NCI-H2029 (cell line): ENCODE data around the gene PHKA1.
"Not testable (repeated sequence)": the region's sequence is repeated elsewhere in the genome, so short reads cannot be mapped to it uniquely, and the experiment has no call there.

Experiments used
- DNase-seq: peaks from one replicate; lab custom pipeline; 2025; lab: John Stamatoyannopoulos, UW

The PHKA1 gene

DNA sequence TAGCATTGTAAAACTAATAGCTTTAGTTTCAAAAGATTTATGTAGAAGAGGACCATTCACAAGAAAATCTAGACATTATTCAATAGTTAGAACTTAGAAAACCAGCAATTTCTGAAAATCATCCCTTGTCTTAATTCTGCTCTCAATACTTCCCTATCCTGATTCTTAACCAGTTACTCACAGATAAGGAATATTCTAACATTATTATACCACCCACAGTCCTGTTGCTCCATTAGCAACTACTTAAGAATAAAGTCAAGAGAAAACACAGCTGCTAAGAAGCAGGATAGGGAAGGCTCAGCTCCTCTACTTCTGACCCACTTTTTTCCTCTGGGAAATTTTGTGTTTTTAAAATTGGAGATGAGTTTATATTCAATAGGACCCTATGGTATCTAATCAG is 47.7 kb downstream of the PHKA1 start:
- no peak for DNase-seq

DNA sequence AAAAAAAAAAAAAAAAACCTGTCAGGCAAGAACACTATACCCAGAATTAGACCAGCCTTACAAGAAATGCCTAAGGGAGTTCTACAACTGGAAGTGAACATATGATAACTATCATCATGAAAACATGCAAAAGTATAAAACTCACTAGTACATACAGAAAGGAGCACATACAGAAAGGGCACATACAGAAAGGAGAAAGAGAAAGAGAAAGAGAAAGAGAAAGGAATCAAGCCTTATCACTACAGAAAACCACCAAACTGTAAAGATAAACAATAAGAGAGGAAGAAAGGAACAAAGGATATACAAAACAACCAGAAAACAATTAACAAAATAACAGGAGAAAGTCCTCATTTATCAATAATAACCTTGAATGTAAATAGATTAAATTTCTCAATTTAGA is 50.4 kb downstream of the PHKA1 start:
- no peak for DNase-seq

DNA sequence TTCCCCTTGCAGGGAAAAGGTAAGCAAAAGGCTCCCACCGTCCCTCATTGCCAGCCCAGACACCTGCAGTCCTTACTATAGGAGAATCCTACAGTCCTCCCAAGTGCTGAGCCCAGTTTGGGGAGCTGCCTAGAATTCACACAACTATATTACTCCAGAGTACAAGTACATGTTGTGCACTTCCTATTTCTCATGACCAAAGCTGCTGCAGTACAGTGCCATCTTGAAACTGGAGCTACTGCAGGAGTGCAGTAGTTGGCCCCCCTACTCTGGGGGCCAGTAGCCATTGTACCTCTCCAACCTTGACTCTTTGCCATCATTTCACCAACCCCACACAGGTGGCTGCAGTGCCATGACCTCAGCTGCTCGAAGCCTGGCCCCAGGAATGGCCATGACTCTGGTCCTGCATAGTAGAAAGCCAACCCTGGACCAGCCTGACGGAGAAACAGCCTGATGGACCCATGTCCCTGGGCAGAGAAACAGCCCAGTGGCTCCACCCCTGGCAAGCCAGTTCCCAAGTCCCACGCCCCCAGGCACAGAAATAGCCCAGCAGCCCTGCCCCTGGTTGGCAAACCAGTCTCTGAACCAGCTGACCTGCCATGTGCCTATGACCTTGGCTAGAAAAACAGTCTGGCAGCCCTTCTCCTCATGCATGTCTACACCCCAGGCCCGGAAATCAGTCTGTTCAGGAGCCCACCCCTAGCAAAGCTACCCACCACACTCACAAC is 51.9 kb downstream of the PHKA1 start:
- no peak for DNase-seq

DNA sequence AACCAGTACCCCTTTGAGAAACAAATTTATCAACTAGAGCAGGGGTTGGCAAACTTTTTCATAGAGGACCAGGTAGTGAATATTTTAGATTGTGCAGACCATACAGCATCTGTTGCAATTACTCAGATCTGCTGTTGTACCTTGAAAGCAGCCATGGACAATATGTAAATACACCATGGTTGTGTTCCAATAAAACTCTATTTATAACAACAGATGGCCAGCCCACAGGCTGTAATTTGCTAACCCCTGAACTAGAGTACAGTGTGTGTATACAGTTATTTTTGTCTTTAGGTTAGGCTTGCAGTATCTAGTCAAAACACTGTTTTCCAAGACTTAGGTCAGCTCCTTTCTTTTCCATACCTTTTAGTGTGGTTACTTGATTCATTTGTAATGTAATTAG is 54.4 kb downstream of the PHKA1 start:
- no peak for DNase-seq

DNA sequence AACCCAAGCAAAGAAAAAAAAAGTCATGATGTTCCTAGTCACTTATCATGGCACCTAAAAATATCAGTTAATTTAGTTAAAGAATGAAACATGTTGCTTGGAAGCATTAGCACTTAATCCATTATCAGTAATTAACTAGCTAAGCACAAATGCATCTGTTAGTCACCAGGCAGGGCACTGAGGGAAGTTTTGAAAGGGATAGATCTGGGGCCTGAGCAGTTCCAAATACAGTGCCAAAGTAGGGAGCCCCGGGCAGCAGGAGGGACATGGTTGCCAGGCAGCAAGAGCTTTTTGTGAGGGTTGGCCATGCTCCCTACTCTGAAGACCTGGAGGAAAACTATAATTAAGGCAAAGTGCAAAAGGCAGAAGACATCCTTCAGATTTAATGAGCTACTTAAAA is 62.0 kb downstream of the PHKA1 start:
- no peak for DNase-seq

DNA sequence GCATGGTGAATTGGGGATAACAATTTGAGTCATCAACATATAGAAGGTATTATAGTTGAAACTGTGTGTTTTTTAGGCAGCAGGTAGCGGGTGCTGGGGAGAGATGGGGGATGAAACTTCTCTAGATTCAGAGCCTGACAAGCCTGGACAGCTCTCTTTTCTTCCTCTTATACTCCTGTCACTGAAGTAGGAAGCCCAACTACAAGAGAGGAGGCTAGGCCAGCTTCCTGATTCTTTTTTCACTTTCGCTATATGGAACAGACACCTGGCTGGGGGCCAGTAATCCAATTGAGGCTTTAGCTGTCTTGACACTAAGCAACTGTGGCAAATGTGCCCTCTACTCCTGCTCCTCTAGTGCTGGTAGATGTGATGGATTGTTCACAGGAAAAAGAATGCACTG is 69.2 kb downstream of the PHKA1 start:
- no peak for DNase-seq

DNA sequence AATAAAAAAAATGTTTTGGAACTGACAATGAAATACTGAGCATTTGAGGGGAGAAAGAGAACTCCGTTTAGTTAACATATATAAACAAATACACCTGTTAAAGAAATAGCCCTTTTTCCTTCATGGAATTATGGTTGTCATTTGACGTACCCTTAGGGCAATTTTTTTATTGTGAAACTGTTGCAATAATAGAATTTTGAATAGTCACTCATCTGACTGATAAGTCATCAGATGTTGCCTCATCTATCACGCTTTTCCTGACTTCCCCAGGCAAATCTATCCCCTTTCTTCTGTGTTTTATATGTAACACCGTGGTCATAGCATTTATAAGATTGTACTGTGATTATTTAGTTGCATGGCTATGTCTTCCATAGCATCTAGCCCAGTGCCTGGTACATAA is 72.5 kb downstream of the PHKA1 start:
- DNase-seq, result no peak

DNA sequence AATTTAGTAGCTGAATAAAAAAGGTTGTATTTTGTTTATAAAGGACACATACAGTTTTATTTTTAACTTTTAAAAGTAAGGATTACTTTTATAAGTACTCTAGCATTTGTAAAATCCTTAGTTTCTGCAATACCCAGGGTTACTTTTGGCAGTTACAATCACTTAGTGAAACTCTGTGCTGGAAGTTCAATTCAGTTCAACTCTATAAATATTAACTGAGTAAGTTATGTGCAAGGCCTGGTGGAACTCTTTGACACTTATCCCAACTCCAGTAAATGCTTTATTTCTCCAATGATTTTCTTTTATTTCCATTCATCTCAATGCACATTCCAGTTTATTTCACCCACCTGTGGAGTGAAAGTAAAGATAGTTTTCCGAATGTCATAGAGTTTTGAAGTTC is 78.2 kb downstream of the PHKA1 start:
- no peak for DNase-seq

DNA sequence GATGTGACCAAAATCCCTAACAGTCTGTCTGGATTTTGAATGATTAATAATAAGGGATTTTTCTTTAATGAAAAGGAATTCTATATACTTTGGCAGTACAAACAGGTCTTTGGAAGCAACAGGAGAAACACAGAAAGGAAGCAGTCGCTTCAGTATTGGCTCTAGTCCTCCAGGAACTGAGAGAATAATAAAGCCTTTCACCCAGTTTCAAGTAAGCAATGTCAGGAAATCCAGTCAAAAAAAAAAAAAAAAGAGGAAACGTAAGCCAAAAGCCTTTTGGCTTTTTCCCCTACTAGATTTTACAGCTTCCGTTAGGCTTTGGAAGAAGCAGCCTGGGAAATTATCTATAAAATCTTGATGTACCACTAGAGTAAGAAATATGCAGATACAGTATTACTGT is 79.8 kb downstream of the PHKA1 start:
- no peak for DNase-seq

DNA sequence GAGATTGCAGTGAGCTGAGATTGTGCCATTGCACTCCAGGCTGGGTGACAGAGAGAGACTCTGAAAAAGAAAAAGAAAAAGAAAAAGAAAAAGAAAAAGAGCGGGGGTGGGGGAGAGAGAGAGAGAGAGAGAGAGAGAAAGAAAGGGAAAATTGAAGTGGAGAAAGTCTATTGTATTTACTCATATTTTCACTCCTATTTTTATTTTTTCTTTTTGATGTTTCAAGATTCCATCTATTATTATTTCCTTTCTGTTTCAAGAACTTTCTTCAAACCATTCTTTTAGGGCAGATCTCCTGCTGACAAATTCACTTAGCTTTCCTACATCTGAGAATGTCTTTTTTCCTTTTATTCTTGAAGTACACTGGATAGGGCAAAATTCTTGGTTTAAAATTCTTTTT is 83.9 kb downstream of the PHKA1 start:
- no peak for DNase-seq

DNA sequence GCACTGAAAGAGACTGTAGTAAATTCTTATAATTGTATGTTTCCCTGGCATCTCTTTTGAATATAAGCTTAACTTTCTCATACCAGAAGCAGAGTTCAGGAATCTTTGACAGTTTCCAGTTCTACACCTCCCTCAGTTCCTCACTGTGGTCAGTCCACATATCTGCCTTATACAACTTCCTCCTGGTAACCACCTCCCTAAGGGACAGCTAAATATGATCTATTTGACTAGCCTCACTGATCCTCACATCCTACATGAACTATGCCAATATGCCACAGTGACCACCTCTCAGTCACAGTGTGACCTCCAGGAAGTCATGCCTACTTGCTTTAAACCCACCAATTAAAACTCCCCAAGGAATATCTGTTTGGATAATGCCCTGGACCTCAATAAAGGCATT is 89.9 kb downstream of the PHKA1 start:
- no peak for DNase-seq

DNA sequence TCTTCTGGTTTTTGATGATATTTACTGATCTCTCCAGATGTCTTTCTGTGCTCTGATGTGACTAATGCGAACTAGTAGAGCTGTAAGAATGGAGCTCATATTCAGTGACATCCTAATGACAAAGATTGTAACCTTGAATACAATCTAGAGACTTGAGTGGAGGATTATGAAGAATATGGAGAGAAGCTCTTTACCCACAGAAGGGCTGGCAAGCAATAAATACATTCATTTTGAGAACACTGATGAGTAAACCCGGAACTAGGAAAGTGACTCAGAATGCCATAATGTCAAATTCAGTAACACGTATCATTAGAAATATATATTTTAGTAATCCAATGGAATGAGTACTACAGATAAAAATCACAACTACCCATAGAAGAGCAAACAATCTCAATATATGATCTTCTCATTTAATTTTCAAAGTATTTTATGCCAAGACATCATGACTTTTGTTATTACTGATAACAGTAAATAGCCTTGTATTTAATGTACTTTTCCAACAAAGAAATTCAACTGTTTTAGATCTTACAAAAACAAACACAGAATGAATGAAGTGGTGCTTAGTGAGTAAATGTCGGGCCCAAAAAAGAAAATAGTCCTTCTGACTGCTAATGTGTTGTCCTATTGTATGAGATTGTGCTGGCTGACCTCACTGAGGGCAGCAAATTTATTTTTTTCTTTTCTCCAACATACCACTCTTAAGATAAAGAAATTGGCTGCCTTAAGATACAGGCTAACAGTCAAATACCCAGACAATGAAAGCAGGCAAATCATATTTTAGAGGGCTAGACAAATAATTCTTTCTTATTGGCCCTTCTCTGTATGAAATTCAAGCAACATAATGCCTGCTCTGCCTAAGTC is 92.3 kb downstream of the PHKA1 start:
- no peak for DNase-seq

DNA sequence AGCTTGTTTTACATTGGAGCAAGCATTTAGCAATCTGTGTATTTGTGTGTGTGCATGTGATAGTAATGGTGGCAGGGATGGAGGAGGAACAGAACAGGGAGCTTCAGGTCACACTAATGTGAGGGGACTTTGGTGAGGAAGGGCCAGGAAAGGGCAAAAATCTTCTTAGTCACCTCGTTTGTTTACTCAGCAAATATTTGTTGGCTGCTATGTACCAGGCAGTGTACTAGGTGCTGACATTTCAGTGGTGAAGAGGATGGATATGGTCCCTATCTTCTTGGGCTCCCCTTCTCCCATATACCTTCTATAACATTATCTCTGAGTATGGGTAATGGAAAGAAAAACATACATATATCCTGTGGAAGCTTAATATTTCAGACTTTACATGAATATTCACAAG is 92.9 kb downstream of the PHKA1 start:
- DNase-seq, result no peak

DNA sequence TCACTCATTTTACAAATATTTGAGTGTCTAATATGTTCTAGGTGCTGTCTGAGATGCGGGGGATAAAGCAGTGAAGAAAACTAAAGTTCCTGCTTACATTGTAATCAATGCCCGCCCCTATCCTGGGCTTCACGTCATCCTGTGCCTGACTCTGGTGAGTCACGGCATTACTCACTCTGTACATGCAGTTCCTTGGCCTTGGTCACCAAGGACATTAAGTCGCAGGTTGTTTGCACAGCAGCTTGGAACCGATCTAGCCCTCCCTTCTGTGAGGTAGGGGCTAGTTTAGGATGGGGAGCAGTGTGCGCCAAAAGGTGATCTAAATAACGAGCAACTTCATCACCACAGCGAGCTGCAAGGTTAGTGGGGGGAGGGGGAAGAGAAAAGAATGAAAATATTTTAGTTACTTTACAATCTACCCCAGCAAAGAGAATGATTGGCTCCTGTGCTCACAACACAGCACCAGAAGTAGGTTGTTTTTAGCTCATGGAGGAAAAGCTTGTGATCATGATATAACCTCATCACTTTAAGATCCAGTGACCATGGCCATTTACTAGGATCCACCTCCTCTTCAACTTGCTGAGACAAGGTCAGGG is 93.5 kb downstream of the PHKA1 start:
- no peak for DNase-seq

DNA sequence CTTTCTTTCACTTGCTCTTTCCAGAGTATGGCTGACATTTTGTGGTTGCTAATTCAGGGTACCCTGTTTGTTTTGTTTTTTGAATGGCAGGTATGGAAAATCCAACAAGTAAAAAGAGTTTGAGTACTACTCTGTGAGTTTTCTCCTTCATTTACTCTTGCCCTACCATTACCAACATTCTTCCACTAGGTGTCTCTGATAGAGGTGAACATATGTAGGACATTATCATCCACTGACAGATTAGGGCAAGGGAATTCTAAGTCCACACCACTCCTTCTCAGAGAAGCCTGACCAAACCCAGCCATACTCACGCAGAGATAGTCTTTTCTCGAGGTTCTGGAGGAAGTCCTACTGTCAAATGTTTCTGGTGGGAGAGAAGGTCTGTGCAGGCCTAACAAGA is 104.8 kb downstream of the PHKA1 start:
- no peak for DNase-seq

DNA sequence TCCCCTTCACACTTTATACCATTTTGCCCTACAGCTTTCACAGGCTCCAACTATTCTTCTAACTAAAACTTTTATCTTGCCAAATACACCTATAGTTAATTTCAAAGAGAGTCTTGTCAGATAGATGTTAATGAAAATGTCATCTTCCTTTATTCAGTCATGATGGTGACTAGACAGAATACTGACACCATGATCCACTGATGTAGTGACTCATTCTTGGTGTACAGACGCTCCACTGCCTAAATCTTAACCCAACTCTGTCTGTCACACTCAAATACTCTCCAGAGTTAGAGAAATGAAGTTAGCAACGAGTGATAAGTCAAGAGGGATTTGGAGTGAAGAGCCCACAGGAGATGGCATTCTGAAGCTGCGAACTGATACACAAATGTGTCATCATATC is 109.4 kb downstream of the PHKA1 start:
- DNase-seq, result no peak

DNA sequence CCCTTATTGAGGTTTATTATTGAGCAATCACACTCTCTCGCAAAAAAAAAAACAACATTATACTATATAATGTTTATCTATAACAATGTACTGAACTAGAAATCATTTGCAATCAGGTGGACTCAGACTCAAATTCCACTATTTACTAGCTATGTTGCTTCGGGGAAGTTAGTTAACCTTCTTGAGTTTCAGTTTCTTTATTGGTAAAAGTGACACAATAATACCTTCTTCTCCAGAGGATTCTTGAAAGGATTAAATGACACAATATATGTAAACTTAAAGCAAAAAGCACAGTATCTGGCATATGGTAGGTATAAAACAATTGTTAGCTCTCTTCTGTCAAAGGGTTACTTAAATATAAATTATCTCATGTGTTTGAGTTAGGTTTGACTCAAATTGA is 110.0 kb downstream of the PHKA1 start:
- no peak for DNase-seq

DNA sequence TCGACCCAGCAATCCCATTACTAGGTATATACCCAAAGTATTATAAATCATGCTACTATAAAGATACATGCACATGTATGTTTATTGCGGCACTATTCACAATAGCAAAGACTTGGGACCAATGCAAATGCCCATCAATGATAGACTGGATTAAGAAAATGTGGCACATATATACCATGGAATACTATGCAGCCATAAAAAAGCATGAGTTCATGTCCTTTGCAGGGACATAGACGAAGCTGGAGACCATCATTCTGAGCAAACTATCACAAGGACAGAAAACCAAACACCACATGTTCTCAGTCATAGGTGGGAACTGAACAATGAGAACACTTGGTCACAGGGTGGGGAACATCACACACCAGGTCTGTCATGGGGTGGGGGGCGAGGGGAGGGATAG is 123.1 kb downstream of the PHKA1 start:
- DNase-seq, result not testable (repeated sequence)

DNA sequence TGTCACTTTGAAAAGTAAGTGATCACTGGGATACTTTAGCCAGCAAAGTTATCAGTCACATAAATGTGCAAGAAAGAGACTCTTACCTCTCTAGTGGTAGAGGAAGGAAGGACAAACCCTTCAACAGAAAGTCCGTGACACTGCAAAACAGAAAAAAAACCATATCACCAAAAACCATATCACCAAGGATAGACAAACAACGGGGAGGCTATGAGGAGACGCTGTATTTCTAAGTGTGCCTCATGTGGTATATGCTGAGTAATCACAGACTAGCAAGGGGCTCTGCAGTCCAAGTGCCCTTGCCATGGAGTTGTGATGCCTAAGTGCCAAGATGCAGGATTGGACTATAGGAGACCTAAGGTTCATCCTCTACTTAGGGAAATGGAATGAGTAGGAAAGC is 129.9 kb downstream of the PHKA1 start:
- no peak for DNase-seq

DNA sequence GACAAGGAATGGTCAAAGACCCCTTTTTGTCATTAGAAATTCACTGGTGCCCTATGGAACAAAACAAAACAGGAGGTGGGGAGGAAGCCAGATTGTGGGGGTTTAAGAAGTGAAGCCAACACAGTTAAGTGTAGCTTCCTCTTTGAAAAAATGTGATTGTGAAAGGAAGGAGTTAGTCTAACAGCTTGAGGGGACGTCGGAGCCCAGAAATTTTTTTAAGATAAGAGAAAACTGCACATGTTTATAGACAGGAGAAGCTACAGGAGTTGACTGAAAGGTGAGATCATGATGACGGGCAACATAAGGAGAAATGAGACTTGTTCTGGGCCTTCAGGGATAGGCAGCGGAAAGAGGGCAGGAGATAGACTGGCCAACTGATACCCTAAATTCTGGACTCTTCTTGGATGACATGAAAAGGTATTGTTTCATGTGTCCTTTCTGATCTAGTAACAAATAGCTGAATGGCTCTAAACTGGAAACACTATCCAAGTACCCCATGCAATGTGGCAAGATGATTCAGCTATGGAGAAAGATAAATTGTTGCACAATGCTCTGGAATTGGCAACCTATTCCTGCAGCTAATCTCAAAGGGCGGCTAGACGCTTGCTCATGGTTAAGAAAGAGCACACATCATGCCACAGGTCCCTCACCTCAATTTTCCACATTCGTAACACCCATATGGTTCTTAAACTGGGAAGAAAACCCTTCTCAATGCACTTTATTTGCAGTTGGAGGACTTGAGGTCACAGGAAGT is 137.8 kb downstream of the PHKA1 start:
- no peak for DNase-seq

DNA sequence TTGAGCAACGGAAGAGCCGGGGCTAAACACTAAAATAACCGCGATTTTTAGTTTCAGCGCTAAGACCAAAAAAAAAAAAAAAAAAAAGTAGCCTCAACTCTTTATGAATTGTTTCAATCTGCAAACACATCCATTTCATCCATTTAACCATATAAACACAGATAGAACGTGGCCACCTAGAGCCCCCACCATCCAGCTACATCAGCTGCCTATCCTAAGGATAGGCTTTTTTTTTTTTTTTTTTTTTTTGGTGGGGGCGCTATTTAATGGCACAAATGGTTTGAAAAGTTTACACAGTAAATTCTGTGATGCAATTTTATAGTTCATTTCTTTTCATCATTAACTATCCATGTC is 141.0 kb downstream of the PHKA1 start:
- no peak for DNase-seq
